HUES48 (cell line): ENCODE measurements around the gene INPP4A.
"Not testable (repeated sequence)": the region's sequence is repeated elsewhere in the genome, so short reads cannot be mapped to it uniquely, and the experiment has no call there.

ENCODE experiments used
- H3K27ac ChIP-seq: one replicate; pipeline ENCODE4 v1.7.0; 2013; ENCODE audit warnings: low read depth, low read length, inconsistent platforms
- H3K27me3 ChIP-seq: 2 replicates; pipeline ENCODE4 v1.6.1; 2013; ENCODE audit warnings: mild to moderate bottlenecking, low read length; ENCODE audit not compliant: control insufficient read depth, insufficient read depth
- H3K36me3 ChIP-seq: 2 replicates; pipeline ENCODE4 v1.6.1; 2013; ENCODE audit warnings: low read length; ENCODE audit not compliant: control insufficient read depth, insufficient read depth
- H3K4me1 ChIP-seq: 2 replicates; pipeline ENCODE4 v1.6.1; 2013; ENCODE audit warnings: mild to moderate bottlenecking, low read length; ENCODE audit not compliant: control insufficient read depth, insufficient read depth
- H3K4me3 ChIP-seq: 2 replicates; pipeline ENCODE4 v1.5.1; 2013; ENCODE audit warnings: mild to moderate bottlenecking, low read depth, low read length
- H3K9ac ChIP-seq: 2 replicates; pipeline ENCODE4 v1.6.1; 2013; ENCODE audit warnings: mild to moderate bottlenecking, low read depth, low read length, moderate library complexity
- H3K9me3 ChIP-seq: 2 replicates; pipeline ENCODE4 v1.6.1; 2013; ENCODE audit warnings: low read length; ENCODE audit not compliant: control insufficient read depth, insufficient read depth

INPP4A gene

GRCh38 chr2:98579926-98580325 lies 135.3 kb downstream of the INPP4A start:
- Histone ChIP-seq H3K4me3 (no peak overlapping the region), H3K27me3 (no peaks in the 10 kb centered on the region), H3K27ac (no peak overlapping the region), H3K4me1 (no peaks in the 10 kb centered on the region), H3K36me3 (peaks cover 58% of the 10 kb centered on the region), H3K9me3 (no peaks in the 10 kb centered on the region), H3K9ac (no peak overlapping the region)

- Histone ChIP-seq H3K27ac (no peak overlapping the region), H3K4me1 (no peaks in the 10 kb centered on the region), H3K27me3 (no peaks in the 10 kb centered on the region), H3K36me3 (peaks cover 60% of the 10 kb centered on the region), H3K9me3 (no peaks in the 10 kb centered on the region), H3K4me3 (no peak overlapping the region), H3K9ac (no peak overlapping the region)
Measured at GRCh38 chr2:98580656-98581284, 136.1 kb downstream of the INPP4A start.

GRCh38 chr2:98582523-98582922 lies 137.9 kb downstream of the INPP4A start:
- H3K27ac ChIP-seq = no peak overlapping the region
- no peak overlapping the region for H3K4me3 ChIP-seq
- H3K36me3 ChIP-seq = peaks cover 63% of the 10 kb centered on the region
- no peaks in the 10 kb centered on the region for H3K9me3 ChIP-seq
- no peaks in the 10 kb centered on the region for H3K4me1 ChIP-seq
- no peak overlapping the region for H3K9ac ChIP-seq
- H3K27me3 ChIP-seq = no peaks in the 10 kb centered on the region

- H3K27ac ChIP-seq = no peak overlapping the region
- no peaks in the 10 kb centered on the region for H3K27me3 ChIP-seq
- H3K4me3 ChIP-seq = no peak overlapping the region
- no peaks in the 10 kb centered on the region for H3K9me3 ChIP-seq
- no peak overlapping the region for H3K9ac ChIP-seq
- peaks cover 57% of the 10 kb centered on the region for H3K36me3 ChIP-seq
- H3K4me1 ChIP-seq = no peaks in the 10 kb centered on the region
Measured at GRCh38 chr2:98583276-98583675, 138.6 kb downstream of the INPP4A start.

- Histone ChIP-seq H3K9ac (no peak overlapping the region), H3K36me3 (peaks cover 51% of the 10 kb centered on the region), H3K9me3 (no peaks in the 10 kb centered on the region), H3K27me3 (no peaks in the 10 kb centered on the region), H3K27ac (no peak overlapping the region), H3K4me3 (no peak overlapping the region), H3K4me1 (no peaks in the 10 kb centered on the region)
Measured at GRCh38 chr2:98583816-98584618, 139.4 kb downstream of the INPP4A start.

- H3K9ac ChIP-seq = no peak overlapping the region
- H3K36me3 ChIP-seq = peaks cover 50% of the 10 kb centered on the region
- H3K4me3 ChIP-seq = no peak overlapping the region
- no peaks in the 10 kb centered on the region for H3K9me3 ChIP-seq
- no peaks in the 10 kb centered on the region for H3K27me3 ChIP-seq
- no peak overlapping the region for H3K27ac ChIP-seq
- no peaks in the 10 kb centered on the region for H3K4me1 ChIP-seq
Measured at GRCh38 chr2:98585386-98585785, 140.7 kb downstream of the INPP4A start.

GRCh38 chr2:98586551-98587140 lies 142.0 kb downstream of the INPP4A start:
- Histone ChIP-seq H3K9me3 (no peaks in the 10 kb centered on the region), H3K9ac (no peak overlapping the region), H3K27ac (no peak overlapping the region), H3K36me3 (peaks cover 52% of the 10 kb centered on the region), H3K4me1 (no peaks in the 10 kb centered on the region), H3K27me3 (no peaks in the 10 kb centered on the region), H3K4me3 (no peak overlapping the region)

GRCh38 chr2:98588880-98589431 lies 144.3 kb downstream of the INPP4A start:
- Histone ChIP-seq H3K36me3 (peaks cover 31% of the 10 kb centered on the region), H3K4me1 (no peaks in the 10 kb centered on the region), H3K27me3 (no peaks in the 10 kb centered on the region), H3K27ac (no peak overlapping the region), H3K4me3 (no peak overlapping the region), H3K9ac (no peak overlapping the region), H3K9me3 (no peaks in the 10 kb centered on the region; the same call in 1 of the 2 replicates)

- Histone ChIP-seq H3K27ac (no peak overlapping the region), H3K9ac (no peak overlapping the region), H3K36me3 (peaks cover 27% of the 10 kb centered on the region), H3K27me3 (no peaks in the 10 kb centered on the region), H3K4me1 (no peaks in the 10 kb centered on the region), H3K4me3 (no peak overlapping the region), H3K9me3 (no peaks in the 10 kb centered on the region; the same call in 1 of the 2 replicates)
Measured at GRCh38 chr2:98589489-98589888, 144.8 kb downstream of the INPP4A start.

- H3K36me3 ChIP-seq = peaks cover 12% of the 10 kb centered on the region
- H3K9ac ChIP-seq = no peak overlapping the region
- no peak overlapping the region for H3K4me3 ChIP-seq
- no peaks in the 10 kb centered on the region for H3K4me1 ChIP-seq
- no peaks in the 10 kb centered on the region; the same call in 1 of the 2 replicates for H3K9me3 ChIP-seq
- no peaks in the 10 kb centered on the region for H3K27me3 ChIP-seq
- H3K27ac ChIP-seq = no peak overlapping the region
Measured at GRCh38 chr2:98592565-98592964, 147.9 kb downstream of the INPP4A start.

- H3K9me3 ChIP-seq, H3K27me3 ChIP-seq, H3K4me3 ChIP-seq, H3K9ac ChIP-seq, H3K4me1 ChIP-seq, H3K27ac ChIP-seq: not testable (repeated sequence)
- peaks cover 23% of the 10 kb centered on the region for H3K36me3 ChIP-seq
Measured at GRCh38 chr2:98594665-98595064, 150.0 kb downstream of the INPP4A start.
